NCI-H146 (cell line): ENCODE data around the gene DHX36.
A peak's percentile ranks its signal among the peaks of the same experiment; 100 is the strongest.

Experiments used
- DNase-seq: peaks from one replicate; lab custom pipeline; 2025; lab: John Stamatoyannopoulos, UW

DHX36 gene

GRCh38 chr3:154323891-154324738 is at the start of gene DHX36:
Gene DHX36, minus strand, starts transcription at chr3:154324487. Its CDS starts 71 bp downstream, at chr3:154324416.
- DNase-seq = peak; percentile 96

- DNase-seq = no peak
These were observed 42.9 kb upstream of the DHX36 start for GRCh38 chr3:154367221-154367620.

- DNase-seq = no peak
These were observed 40.6 kb upstream of the DHX36 start for GRCh38 chr3:154364849-154365248.

- no peak for DNase-seq
These were observed 36.8 kb upstream of the DHX36 start for GRCh38 chr3:154361099-154361498.

- DNase-seq = no peak
These were observed 31.7 kb upstream of the DHX36 start for GRCh38 chr3:154356009-154356408.

GRCh38 chr3:154349223-154349622 is 24.9 kb upstream of the DHX36 start:
- no peak for DNase-seq

- no peak for DNase-seq
These were observed 21.3 kb upstream of the DHX36 start for GRCh38 chr3:154345422-154346122.

GRCh38 chr3:154338570-154338969 is 14.3 kb upstream of the DHX36 start:
- no peak for DNase-seq

GRCh38 chr3:154338008-154338407 is 13.7 kb upstream of the DHX36 start:
- no peak for DNase-seq

GRCh38 chr3:154334973-154335420 is 10.7 kb upstream of the DHX36 start:
- DNase-seq = peak; percentile 44

GRCh38 chr3:154327871-154328270 is 3.6 kb upstream of the DHX36 start:
- no peak for DNase-seq

- DNase-seq = peak; percentile 51
These were observed 632 bp upstream of the DHX36 start for GRCh38 chr3:154324919-154325318.

- no peak for DNase-seq
These were observed 7.1 kb downstream of the DHX36 start for GRCh38 chr3:154316974-154317767.

- no peak for DNase-seq
These were observed 10.1 kb downstream of the DHX36 start for GRCh38 chr3:154314152-154314551.

- DNase-seq = no peak
These were observed 13.4 kb downstream of the DHX36 start for GRCh38 chr3:154310840-154311239.

- DNase-seq = no peak
These were observed 16.9 kb downstream of the DHX36 start for GRCh38 chr3:154307363-154307762.

- no peak for DNase-seq
These were observed 19.4 kb downstream of the DHX36 start for GRCh38 chr3:154304936-154305335.

- DNase-seq = no peak
These were observed 20.0 kb downstream of the DHX36 start for GRCh38 chr3:154304116-154304786.

GRCh38 chr3:154301561-154301960 is 22.7 kb downstream of the DHX36 start:
- no peak for DNase-seq

- DNase-seq = no peak
These were observed 30.3 kb downstream of the DHX36 start for GRCh38 chr3:154294016-154294415.

- DNase-seq = no peak
These were observed 34.1 kb downstream of the DHX36 start for GRCh38 chr3:154290187-154290586.

GRCh38 chr3:154285221-154285620 is 39.1 kb downstream of the DHX36 start:
- DNase-seq = no peak
